Osteocyte (in vitro differentiated cells): ENCODE data around the gene ZMYM5. TPM values are rescaled to one million over a fixed set of nuclear protein-coding genes. Genes with fewer than 3 reads are reported as not detected.
A peak's percentile ranks its signal among the peaks of the same experiment; 100 is the strongest.

ENCODE experiments used
- DNase-seq: peaks from one replicate; pipeline ENCODE4 v3.0.0; 2021; ENCODE audit warnings: mixed read lengths; ENCODE audit not compliant: unreplicated experiment; ENCODE audit errors: extremely low spot score
- H3K27ac Mint-ChIP-seq: one replicate; pipeline ENCODE4 v1.8.0; 2021; ENCODE audit warnings: mild to moderate bottlenecking, mixed read lengths; ENCODE audit not compliant: unreplicated experiment
- H3K27me3 Mint-ChIP-seq: one replicate; pipeline ENCODE4 v1.8.0; 2021; ENCODE audit warnings: mixed read lengths; ENCODE audit not compliant: unreplicated experiment
- H3K36me3 Mint-ChIP-seq: one replicate; pipeline ENCODE4 v1.8.0; 2021; ENCODE audit warnings: mixed read lengths; ENCODE audit not compliant: unreplicated experiment
- H3K4me1 Mint-ChIP-seq: one replicate; pipeline ENCODE4 v1.8.0; 2021; ENCODE audit warnings: mixed read lengths; ENCODE audit not compliant: unreplicated experiment
- H3K4me3 Mint-ChIP-seq: one replicate; pipeline ENCODE4 v1.8.0; 2021; ENCODE audit warnings: mild to moderate bottlenecking, moderate library complexity, mixed read lengths; ENCODE audit not compliant: unreplicated experiment
- H3K9me3 Mint-ChIP-seq: one replicate; pipeline ENCODE4 v1.8.0; 2021; ENCODE audit warnings: mixed read lengths; ENCODE audit not compliant: unreplicated experiment
- total RNA-seq: library from RNA; stranded (reverse); gene quantifications from 2 replicates; pipeline ENCODE4 v1.2.1, GENCODE V29; 2021
- TF ChIP-seq, protein P1 (sequence below): fragments of 200-600 bp; sonication (generic); IDR thresholded peaks from 2 replicates; pipeline ENCODE4 v1.5.0; 2021; ENCODE audit warnings: antibody characterized with exemption, mild to moderate bottlenecking, moderate library complexity

The ZMYM5 gene
- total RNA-seq, 1 donor from 2014 or later: 18.0 TPM

DNA sequence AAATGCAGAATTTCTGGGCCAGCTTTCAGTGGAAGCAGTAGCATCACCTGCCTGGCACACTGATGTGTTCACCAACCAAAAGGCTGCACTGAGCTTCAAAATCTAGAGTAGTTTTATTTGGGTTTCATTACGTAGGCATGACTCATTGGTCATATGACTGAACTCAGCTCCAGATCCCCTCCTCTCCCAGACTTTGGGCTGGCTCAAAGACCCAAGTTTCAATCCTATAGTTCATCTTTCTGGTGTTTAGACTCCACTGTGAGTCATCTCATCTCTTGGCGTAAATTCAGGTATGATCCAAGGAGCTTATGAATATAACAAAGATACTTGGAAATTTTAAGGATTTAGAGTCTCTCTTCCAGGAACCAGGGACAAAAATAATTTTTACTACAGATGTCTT, 17.7 kb downstream of the ZMYM5 start:
- H3K36me3 Mint-ChIP-seq: peaks cover 26% of the 10 kb centered on the region

DNA sequence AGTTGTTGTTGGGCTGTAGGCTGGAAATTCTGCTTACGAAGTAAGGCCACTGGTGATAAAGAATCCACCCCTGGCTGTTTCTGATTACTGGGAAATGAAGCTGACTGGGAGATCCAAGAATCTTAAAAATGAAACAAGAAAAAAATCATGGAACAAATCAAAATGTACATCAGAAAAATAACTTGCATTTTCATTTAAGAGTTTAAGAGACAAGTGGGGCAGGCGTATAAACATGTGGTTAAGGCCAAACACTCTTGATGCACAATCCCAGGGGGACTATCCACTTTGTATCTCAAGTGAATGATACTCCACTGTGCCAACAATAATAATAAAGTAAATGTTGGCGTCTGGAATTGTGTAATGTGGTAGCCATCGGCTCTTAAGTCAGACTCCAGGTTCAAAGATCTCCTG, 24.6 kb downstream of the ZMYM5 start:
- H3K9me3 Mint-ChIP-seq: no peaks in the 10 kb centered on the region
- H3K36me3 Mint-ChIP-seq: peaks cover 40% of the 10 kb centered on the region
- peaks cover 28% of the 10 kb centered on the region for H3K4me1 Mint-ChIP-seq
- H3K27me3 Mint-ChIP-seq: no peaks in the 10 kb centered on the region
- H3K4me3 Mint-ChIP-seq: no peak overlapping the region
- TF ChIP-seq, protein P1, sequence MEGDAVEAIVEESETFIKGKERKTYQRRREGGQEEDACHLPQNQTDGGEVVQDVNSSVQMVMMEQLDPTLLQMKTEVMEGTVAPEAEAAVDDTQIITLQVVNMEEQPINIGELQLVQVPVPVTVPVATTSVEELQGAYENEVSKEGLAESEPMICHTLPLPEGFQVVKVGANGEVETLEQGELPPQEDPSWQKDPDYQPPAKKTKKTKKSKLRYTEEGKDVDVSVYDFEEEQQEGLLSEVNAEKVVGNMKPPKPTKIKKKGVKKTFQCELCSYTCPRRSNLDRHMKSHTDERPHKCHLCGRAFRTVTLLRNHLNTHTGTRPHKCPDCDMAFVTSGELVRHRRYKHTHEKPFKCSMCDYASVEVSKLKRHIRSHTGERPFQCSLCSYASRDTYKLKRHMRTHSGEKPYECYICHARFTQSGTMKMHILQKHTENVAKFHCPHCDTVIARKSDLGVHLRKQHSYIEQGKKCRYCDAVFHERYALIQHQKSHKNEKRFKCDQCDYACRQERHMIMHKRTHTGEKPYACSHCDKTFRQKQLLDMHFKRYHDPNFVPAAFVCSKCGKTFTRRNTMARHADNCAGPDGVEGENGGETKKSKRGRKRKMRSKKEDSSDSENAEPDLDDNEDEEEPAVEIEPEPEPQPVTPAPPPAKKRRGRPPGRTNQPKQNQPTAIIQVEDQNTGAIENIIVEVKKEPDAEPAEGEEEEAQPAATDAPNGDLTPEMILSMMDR: no peak
- H3K27ac Mint-ChIP-seq: peak overlapping the region; percentile 47
- DNase-seq: no peak

More for the DNA sequence above, 17.7 kb downstream of the ZMYM5 start:
- DNase-seq: no peak
- TF ChIP-seq, protein P1: no peak
- H3K9me3 Mint-ChIP-seq: no peaks in the 10 kb centered on the region
- H3K27me3 Mint-ChIP-seq: no peaks in the 10 kb centered on the region
- peak overlapping the region; percentile 77 for H3K27ac Mint-ChIP-seq
- H3K4me3 Mint-ChIP-seq: no peak overlapping the region
- H3K4me1 Mint-ChIP-seq: peaks cover 19% of the 10 kb centered on the region

DNA sequence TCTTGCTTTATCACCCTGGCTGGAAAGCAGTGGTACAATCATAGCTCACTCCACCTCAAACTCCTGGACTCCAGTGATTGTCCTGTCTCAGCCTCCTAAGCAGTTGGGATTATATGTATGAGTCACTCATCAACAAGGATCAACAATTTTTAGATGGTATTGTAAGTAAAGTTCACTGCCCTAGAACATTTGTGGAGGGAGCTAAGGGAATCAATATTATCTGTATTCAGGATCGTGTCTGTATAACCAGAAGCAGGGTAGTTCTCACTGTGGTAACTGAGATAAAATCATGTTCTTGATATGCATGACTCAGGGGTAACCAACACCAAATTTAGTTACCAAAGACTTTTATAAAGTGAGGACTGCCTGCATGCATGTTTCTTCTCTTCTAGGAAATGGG, 27.0 kb downstream of the ZMYM5 start:
- no peak overlapping the region for H3K4me3 Mint-ChIP-seq
- H3K27ac Mint-ChIP-seq: no peak overlapping the region
- no peaks in the 10 kb centered on the region for H3K27me3 Mint-ChIP-seq
- DNase-seq: no peak
- TF ChIP-seq, protein P1: no peak
- H3K36me3 Mint-ChIP-seq: peaks cover 40% of the 10 kb centered on the region
- peaks cover 24% of the 10 kb centered on the region for H3K4me1 Mint-ChIP-seq
- H3K9me3 Mint-ChIP-seq: no peaks in the 10 kb centered on the region

DNA sequence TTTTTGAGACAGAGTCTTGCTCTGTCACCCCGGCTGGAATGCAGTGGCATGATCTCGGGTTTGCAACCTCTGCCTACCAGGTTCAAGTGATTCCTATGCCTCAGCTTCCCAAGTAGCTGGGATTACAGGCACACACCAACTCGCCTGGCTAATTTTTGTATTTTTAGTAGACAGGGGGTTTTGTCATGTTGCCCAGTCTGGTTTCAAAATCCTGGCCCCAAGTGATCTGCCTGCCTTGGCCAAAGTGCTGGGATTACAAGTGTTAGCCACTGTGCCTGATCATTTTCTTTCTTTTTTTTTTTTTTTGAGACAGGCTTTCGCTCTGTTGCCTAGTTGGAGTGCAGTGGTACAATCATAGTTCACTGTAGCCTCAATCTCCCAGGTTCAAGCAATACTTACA, 28.7 kb downstream of the ZMYM5 start:
- TF ChIP-seq, protein P1: no peak
- Mint-ChIP-seq H3K36me3 (peaks cover 41% of the 10 kb centered on the region), H3K4me1 (peaks cover 19% of the 10 kb centered on the region), H3K4me3 (no peak overlapping the region), H3K27ac (no peak overlapping the region), H3K9me3 (no peaks in the 10 kb centered on the region), H3K27me3 (no peaks in the 10 kb centered on the region)
- DNase-seq: no peak

DNA sequence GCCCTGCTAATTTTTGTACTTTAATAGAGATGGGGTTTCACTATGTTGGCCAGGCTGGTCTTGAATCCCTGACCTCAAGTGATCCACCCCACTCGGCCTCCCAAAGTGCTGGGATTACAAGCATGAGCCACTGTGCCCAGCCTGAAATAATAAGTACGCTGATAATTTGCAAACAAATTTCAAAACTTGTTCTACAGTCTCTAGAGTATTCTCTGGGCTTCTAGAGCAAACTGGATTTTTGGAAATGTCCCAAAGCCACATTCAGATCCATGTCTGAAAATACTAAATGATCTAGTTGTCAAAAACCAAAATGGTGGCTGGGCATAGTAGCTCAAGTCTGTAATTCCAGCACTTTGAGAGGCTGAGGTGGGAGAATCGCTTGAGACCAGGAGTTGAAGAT, 40.8 kb downstream of the ZMYM5 start:
- no peaks in the 10 kb centered on the region for H3K27me3 Mint-ChIP-seq
- peak; percentile 23 for DNase-seq
- no peaks in the 10 kb centered on the region for H3K4me1 Mint-ChIP-seq
- TF ChIP-seq, protein P1: no peak
- H3K36me3 Mint-ChIP-seq: peaks cover 45% of the 10 kb centered on the region
- no peak overlapping the region for H3K4me3 Mint-ChIP-seq
- H3K9me3 Mint-ChIP-seq: no peaks in the 10 kb centered on the region
- H3K27ac Mint-ChIP-seq: no peak overlapping the region
